ENCODE measurements around the gene ATP2B2. TPM values are rescaled to one million over a fixed set of nuclear protein-coding genes. Genes with fewer than 3 reads are reported as not detected.

Gene ATP2B2
- total RNA-seq, 4 donors from 2014 or later, result 0.29 to 9.5 (median 4.4) TPM

- no peak for TF ChIP-seq POLR2A (IDR thresholded peaks at IDR 0.05)
- TF ChIP-seq CTCF (IDR thresholded peaks at IDR 0.05), result no peak
- no peak for DNase-seq
- no peaks in the 10 kb centered on the region for H3K9me3 ChIP-seq
- intact Hi-C loops (cut with DNase I; ENCODE audit: low total_unique reads), result no loop called here
- no peak overlapping the region for H3K4me3 ChIP-seq
- no peaks in the 10 kb centered on the region for H3K36me3 ChIP-seq
- no peaks in the 10 kb centered on the region for H3K27me3 ChIP-seq
- no peak overlapping the region for H3K27ac ChIP-seq
- no peaks in the 10 kb centered on the region for H3K4me1 ChIP-seq
These were observed 110.2 kb downstream of the ATP2B2 start for GRCh38 chr3:10395196-10395595.

GRCh38 chr3:10394491-10395025 lies 110.8 kb downstream of the ATP2B2 start:
- intact Hi-C loops (cut with DNase I; ENCODE audit: low total_unique reads), result no loop called here
- Histone ChIP-seq H3K27ac (no peak overlapping the region), H3K36me3 (no peaks in the 10 kb centered on the region), H3K27me3 (no peaks in the 10 kb centered on the region), H3K9me3 (no peaks in the 10 kb centered on the region), H3K4me3 (no peak overlapping the region), H3K4me1 (no peaks in the 10 kb centered on the region)
- no peak for DNase-seq
- TF ChIP-seq POLR2A (IDR thresholded peaks at IDR 0.05) (no peak), CTCF (IDR thresholded peaks at IDR 0.05) (no peak)

GRCh38 chr3:10393514-10393913 lies 111.9 kb downstream of the ATP2B2 start:
- Histone ChIP-seq H3K4me3 (no peak overlapping the region), H3K9me3 (peaks cover 0 to 2% of the 10 kb centered on the region in 2 donors), H3K27me3 (no peaks in the 10 kb centered on the region), H3K27ac (no peak overlapping the region), H3K36me3 (no peaks in the 10 kb centered on the region), H3K4me1 (no peaks in the 10 kb centered on the region)
- intact Hi-C loops (cut with DNase I; ENCODE audit: low total_unique reads), result no loop called here
- TF ChIP-seq POLR2A (IDR thresholded peaks at IDR 0.05), result no peak
- no peak for DNase-seq

GRCh38 chr3:10392906-10393461 lies 112.4 kb downstream of the ATP2B2 start:
- Histone ChIP-seq H3K4me1 (no peaks in the 10 kb centered on the region), H3K27me3 (no peaks in the 10 kb centered on the region), H3K27ac (no peak overlapping the region), H3K36me3 (no peaks in the 10 kb centered on the region), H3K4me3 (no peak overlapping the region), H3K9me3 (peaks cover 0 to 7% of the 10 kb centered on the region in 2 donors)
- intact Hi-C loops (cut with DNase I; ENCODE audit: low total_unique reads), result no loop called here
- DNase-seq, result no peak
- TF ChIP-seq CTCF (IDR thresholded peaks at IDR 0.05) (no peak), POLR2A (IDR thresholded peaks at IDR 0.05) (no peak)

- intact Hi-C loops (cut with DNase I; ENCODE audit: low total_unique reads), result no loop called here
- no peak overlapping the region for H3K4me3 ChIP-seq
- DNase-seq, result no peak
- H3K27ac ChIP-seq, result no peak overlapping the region
- TF ChIP-seq POLR2A (IDR thresholded peaks at IDR 0.05) (no peak), CTCF (IDR thresholded peaks at IDR 0.05) (no peak)
- H3K9me3 ChIP-seq, result peaks cover 0 to 10% of the 10 kb centered on the region in 2 donors
- H3K4me1 ChIP-seq, result no peaks in the 10 kb centered on the region
- no peaks in the 10 kb centered on the region for H3K36me3 ChIP-seq
- H3K27me3 ChIP-seq, result no peaks in the 10 kb centered on the region
These were observed 113.1 kb downstream of the ATP2B2 start for GRCh38 chr3:10392244-10392643.

Data from uterus (tissue), 4 donors.